ENCODE measurements around the gene C6orf89. TPM values are rescaled to one million over a fixed set of nuclear protein-coding genes. Genes with fewer than 3 reads are reported as not detected.

The C6orf89 gene
- total RNA-seq, 2 donors from 2014 or later = 13.9 to 16.8 TPM

DNA sequence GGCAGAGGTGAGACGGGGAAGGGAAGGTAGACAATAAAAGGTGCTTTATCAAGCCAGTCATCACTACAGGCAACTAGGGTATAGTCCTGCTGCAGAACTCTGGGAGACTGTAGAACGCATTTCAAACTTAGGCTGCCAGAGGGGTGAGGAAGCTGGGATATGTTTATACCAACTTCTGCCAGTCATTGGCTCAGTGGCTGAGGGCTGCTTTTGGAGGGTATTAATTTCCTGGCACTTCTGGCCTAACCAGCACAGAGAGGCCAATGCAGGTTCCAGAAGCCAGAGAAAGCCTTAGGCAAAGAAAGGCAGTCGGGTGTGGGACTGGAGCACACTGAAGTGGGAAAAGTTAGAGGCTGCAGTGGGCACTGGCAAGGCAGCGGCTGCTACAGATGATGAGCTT is 42.6 kb upstream of the C6orf89 start:
- H3K27me3 Mint-ChIP-seq (ENCODE audit: insufficient read depth) = peaks cover 80% of the 10 kb centered on the region
- Histone ChIP-seq H3K36me3 (ENCODE audit: control insufficient read depth, insufficient read depth, low read length) (no peaks in the 10 kb centered on the region), H3K4me3 (ENCODE audit: low read length) (no peak overlapping the region), H3K27ac (ENCODE audit: low read depth, low read length) (no peak overlapping the region), H3K9ac (ENCODE audit: extremely low read depth, low read length, poor library complexity, severe bottlenecking) (no peak overlapping the region), H3K4me1 (ENCODE audit: control insufficient read depth, insufficient read depth, low read length) (peaks cover 5% of the 10 kb centered on the region), H3K27me3 (ENCODE audit: control insufficient read depth, insufficient read depth, low read length, poor library complexity, severe bottlenecking) (peaks cover 47% of the 10 kb centered on the region), H3K9me3 (ENCODE audit: control insufficient read depth, low read length) (no peaks in the 10 kb centered on the region)
- TF ChIP-seq, protein P1, sequence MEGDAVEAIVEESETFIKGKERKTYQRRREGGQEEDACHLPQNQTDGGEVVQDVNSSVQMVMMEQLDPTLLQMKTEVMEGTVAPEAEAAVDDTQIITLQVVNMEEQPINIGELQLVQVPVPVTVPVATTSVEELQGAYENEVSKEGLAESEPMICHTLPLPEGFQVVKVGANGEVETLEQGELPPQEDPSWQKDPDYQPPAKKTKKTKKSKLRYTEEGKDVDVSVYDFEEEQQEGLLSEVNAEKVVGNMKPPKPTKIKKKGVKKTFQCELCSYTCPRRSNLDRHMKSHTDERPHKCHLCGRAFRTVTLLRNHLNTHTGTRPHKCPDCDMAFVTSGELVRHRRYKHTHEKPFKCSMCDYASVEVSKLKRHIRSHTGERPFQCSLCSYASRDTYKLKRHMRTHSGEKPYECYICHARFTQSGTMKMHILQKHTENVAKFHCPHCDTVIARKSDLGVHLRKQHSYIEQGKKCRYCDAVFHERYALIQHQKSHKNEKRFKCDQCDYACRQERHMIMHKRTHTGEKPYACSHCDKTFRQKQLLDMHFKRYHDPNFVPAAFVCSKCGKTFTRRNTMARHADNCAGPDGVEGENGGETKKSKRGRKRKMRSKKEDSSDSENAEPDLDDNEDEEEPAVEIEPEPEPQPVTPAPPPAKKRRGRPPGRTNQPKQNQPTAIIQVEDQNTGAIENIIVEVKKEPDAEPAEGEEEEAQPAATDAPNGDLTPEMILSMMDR (conservative IDR thresholded peaks at IDR 0.05) = no peak
- no peak overlapping the region for H3K27ac Mint-ChIP-seq
- no peaks in the 10 kb centered on the region for H3K9me3 Mint-ChIP-seq
- 89 to 93% methylated on average over 4 of the region's 4 CpGs for WGBS, 2 experiments (ENCODE audit: insufficient coverage in 1 of 2, insufficient read length in 1 of 2)
- no peak for DNase-seq
- no peak overlapping the region for H3K4me3 Mint-ChIP-seq
- H3K4me1 Mint-ChIP-seq = peaks cover 13% of the 10 kb centered on the region
- no peaks in the 10 kb centered on the region for H3K36me3 Mint-ChIP-seq (ENCODE audit: low read depth)

DNA sequence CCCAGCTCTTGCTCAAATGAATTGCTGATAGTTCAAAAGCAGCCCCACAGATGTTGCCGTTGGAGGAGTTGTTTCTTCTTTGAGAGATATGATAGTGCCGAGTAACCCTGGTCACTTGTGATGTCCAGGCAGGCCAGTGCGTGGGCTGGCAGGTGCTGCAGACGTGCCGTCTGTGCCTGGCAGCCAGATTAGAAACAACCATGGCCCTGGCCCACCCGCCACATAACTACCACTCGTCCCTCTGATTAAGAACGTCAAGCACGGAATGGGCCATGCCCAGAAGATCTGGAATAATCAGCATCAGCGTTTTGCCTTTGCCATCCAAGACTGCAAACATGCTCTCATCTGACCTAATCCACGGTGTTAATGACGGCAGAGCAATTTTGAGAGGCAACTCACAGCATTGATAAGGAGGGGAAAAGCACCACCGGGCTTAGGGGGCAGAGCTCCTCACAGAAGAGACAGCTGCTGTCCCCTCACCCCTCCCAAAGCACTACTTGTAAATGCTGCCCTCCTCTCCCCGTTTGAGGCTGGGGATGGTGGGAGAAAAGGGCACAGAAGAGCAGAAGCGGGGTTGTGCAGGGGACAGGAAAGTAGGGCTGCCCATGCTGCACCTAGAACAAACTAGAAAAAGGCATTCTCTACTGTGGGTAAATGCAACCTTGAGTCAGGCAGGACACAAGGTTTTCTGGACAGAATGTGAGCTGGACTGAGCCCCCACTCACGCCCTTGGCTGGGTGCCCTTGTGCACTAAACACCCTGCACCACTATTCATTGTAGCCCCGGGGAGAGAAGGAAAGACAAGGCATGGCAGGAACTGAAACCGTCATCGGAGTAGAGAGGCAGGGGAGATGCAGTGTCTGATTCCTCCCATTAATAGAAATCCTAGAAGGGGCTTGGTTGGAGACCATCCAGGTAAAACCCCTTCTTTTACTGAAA is 41.3 kb upstream of the C6orf89 start:
- no peak overlapping the region for H3K27ac Mint-ChIP-seq
- Histone ChIP-seq H3K36me3 (ENCODE audit: control insufficient read depth, insufficient read depth, low read length) (no peaks in the 10 kb centered on the region), H3K9me3 (ENCODE audit: control insufficient read depth, low read length) (no peaks in the 10 kb centered on the region), H3K4me1 (ENCODE audit: control insufficient read depth, insufficient read depth, low read length) (peaks cover 12% of the 10 kb centered on the region), H3K9ac (ENCODE audit: extremely low read depth, low read length, poor library complexity, severe bottlenecking) (no peak overlapping the region), H3K4me3 (ENCODE audit: low read length) (no peak overlapping the region), H3K27me3 (ENCODE audit: control insufficient read depth, insufficient read depth, low read length, poor library complexity, severe bottlenecking) (peaks cover 35% of the 10 kb centered on the region), H3K27ac (ENCODE audit: low read depth, low read length) (no peak overlapping the region)
- H3K9me3 Mint-ChIP-seq = no peaks in the 10 kb centered on the region
- no peaks in the 10 kb centered on the region for H3K36me3 Mint-ChIP-seq (ENCODE audit: low read depth)
- H3K4me3 Mint-ChIP-seq = no peak overlapping the region
- peaks cover 26% of the 10 kb centered on the region for H3K4me1 Mint-ChIP-seq
- DNase-seq = no peak
- TF ChIP-seq, protein P1 (conservative IDR thresholded peaks at IDR 0.05) = no peak
- H3K27me3 Mint-ChIP-seq (ENCODE audit: insufficient read depth) = peaks cover 76% of the 10 kb centered on the region
- WGBS, 2 experiments (ENCODE audit: insufficient coverage in 1 of 2, insufficient read length in 1 of 2) = 78 to 92% methylated on average over 12 to 19 of the region's 19 CpGs

DNA sequence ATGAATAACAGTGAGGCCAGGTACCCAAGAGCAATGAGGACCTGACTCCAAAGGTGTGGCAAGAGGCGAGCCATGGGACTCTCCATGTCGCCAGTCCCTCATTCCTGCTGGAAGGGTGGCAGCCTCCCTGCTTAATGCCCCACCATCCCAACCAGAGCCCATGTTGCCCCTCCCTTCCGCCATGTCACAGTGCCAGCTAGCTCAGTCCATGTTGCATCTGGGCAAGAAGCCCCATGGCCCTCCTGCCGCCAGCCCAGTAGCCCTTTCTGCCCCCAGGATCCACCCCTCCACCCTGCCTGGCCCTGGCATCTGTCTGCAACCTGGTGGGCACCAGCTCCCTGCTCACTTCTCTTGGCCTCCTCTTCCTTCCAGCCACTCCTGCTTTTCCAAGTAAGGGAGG is 40.5 kb upstream of the C6orf89 start:
- peaks cover 36% of the 10 kb centered on the region for H3K27me3 ChIP-seq (ENCODE audit: control insufficient read depth, insufficient read depth, low read length, poor library complexity, severe bottlenecking)
- no peak overlapping the region for H3K27ac Mint-ChIP-seq
- H3K4me1 Mint-ChIP-seq = peaks cover 27% of the 10 kb centered on the region

More for the DNA sequence above, 40.5 kb upstream of the C6orf89 start:
- 50 to 69% methylated on average over 2 to 4 of the region's 4 CpGs for WGBS, 2 experiments (ENCODE audit: insufficient coverage in 1 of 2, insufficient read length in 1 of 2)
- Histone ChIP-seq H3K9me3 (ENCODE audit: control insufficient read depth, low read length) (no peaks in the 10 kb centered on the region), H3K4me3 (ENCODE audit: low read length) (no peak overlapping the region), H3K36me3 (ENCODE audit: control insufficient read depth, insufficient read depth, low read length) (no peaks in the 10 kb centered on the region), H3K4me1 (ENCODE audit: control insufficient read depth, insufficient read depth, low read length) (peaks cover 12% of the 10 kb centered on the region), H3K9ac (ENCODE audit: extremely low read depth, low read length, poor library complexity, severe bottlenecking) (no peak overlapping the region), H3K27ac (ENCODE audit: low read depth, low read length) (no peak overlapping the region)
- Mint-ChIP-seq H3K27me3 (ENCODE audit: insufficient read depth) (peaks cover 72% of the 10 kb centered on the region), H3K36me3 (ENCODE audit: low read depth) (no peaks in the 10 kb centered on the region), H3K4me3 (no peak overlapping the region), H3K9me3 (no peaks in the 10 kb centered on the region)
- TF ChIP-seq, protein P1 (conservative IDR thresholded peaks at IDR 0.05) = no peak
- DNase-seq = no peak

Measured in endodermal cell (in vitro differentiated cells).